A673 (cell line): Measurements from ENCODE around the gene RC3H2.

Experiments
- CTCF ChIP-seq: fragments of 300-800, 200-600 bp; sonication (generic); conservative IDR thresholded peaks from 2 replicates; pipeline ENCODE4 v1.5.1; 2017; ENCODE audit warnings: low read depth, mild to moderate bottlenecking, antibody characterized with exemption, low read length, moderate library complexity, mixed read lengths
- EZH2 ChIP-seq: fragments of 200-600 bp; sonication (generic); IDR thresholded peaks from 2 replicates; pipeline ENCODE4 v1.6.1; 2017; ENCODE audit warnings: borderline replicate concordance, low read depth, mild to moderate bottlenecking, mixed read lengths, antibody characterized with exemption, low read length; ENCODE audit not compliant: poor library complexity, severe bottlenecking

- TF ChIP-seq CTCF, result no peak
- TF ChIP-seq EZH2, result no peak
These were observed 63.7 kb downstream of the RC3H2 start for GRCh38 chr9:122841501-122841900.
